Rectal smooth muscle tissue (tissue), 1 donor: ENCODE measurements around the gene SERINC3.
"Not testable (repeated sequence)": the region's sequence is repeated elsewhere in the genome, so short reads cannot be mapped to it uniquely, and the experiment has no call there.

Experiments used
- H3K27ac ChIP-seq: one replicate; pipeline ENCODE4 v1.7.0; 2013; ENCODE audit warnings: low read depth, low read length, inconsistent platforms
- H3K27me3 ChIP-seq: one replicate; pipeline ENCODE4 v1.7.0; 2013; ENCODE audit warnings: low read length; ENCODE audit not compliant: control insufficient read depth, insufficient read depth
- H3K36me3 ChIP-seq: one replicate; pipeline ENCODE4 v1.7.0; 2013; ENCODE audit warnings: low read length; ENCODE audit not compliant: control insufficient read depth, insufficient read depth
- H3K4me1 ChIP-seq: one replicate; pipeline ENCODE4 v1.7.0; 2013; ENCODE audit warnings: low read length; ENCODE audit not compliant: control insufficient read depth, insufficient read depth
- H3K4me3 ChIP-seq: one replicate; pipeline ENCODE4 v1.7.0; 2013; ENCODE audit warnings: low read length
- H3K9ac ChIP-seq: one replicate; pipeline ENCODE4 v1.7.0; 2013; ENCODE audit warnings: low read length

Gene SERINC3

GRCh38 chr20:44521484-44522481, at the start of gene SERINC3:
Gene SERINC3, minus strand, starts transcription at chr20:44522070. Its CDS starts 119 bp downstream, at chr20:44521951.
- H3K36me3 ChIP-seq = no peaks in the 10 kb centered on the region
- peak within 1 kb of the TSS; percentile 100 for H3K9ac ChIP-seq
- peak within 1 kb of the TSS; percentile 100 for H3K4me3 ChIP-seq
- H3K27me3 ChIP-seq = no peaks in the 10 kb centered on the region
- H3K27ac ChIP-seq = peak within 1 kb of the TSS; percentile 99
- peaks cover 11% of the 10 kb centered on the region for H3K4me1 ChIP-seq

GRCh38 chr20:44571362-44571988, 49.6 kb upstream of the SERINC3 start:
- Histone ChIP-seq H3K9ac (no peak overlapping the region), H3K27ac (peak overlapping the region; percentile 76), H3K4me3 (no peak overlapping the region), H3K4me1 (peaks cover 29% of the 10 kb centered on the region), H3K27me3 (no peaks in the 10 kb centered on the region), H3K36me3 (no peaks in the 10 kb centered on the region)

- no peak overlapping the region for H3K4me3 ChIP-seq
- no peak overlapping the region for H3K9ac ChIP-seq
- no peak overlapping the region for H3K27ac ChIP-seq
- H3K36me3 ChIP-seq = no peaks in the 10 kb centered on the region
- no peaks in the 10 kb centered on the region for H3K27me3 ChIP-seq
- H3K4me1 ChIP-seq = peaks cover 23% of the 10 kb centered on the region
These were observed 48.5 kb upstream of the SERINC3 start for GRCh38 chr20:44570367-44570766.

- Histone ChIP-seq H3K27ac (no peak overlapping the region), H3K27me3 (no peaks in the 10 kb centered on the region), H3K9ac (no peak overlapping the region), H3K4me3 (no peak overlapping the region), H3K36me3 (no peaks in the 10 kb centered on the region), H3K4me1 (peaks cover 13% of the 10 kb centered on the region)
These were observed 44.9 kb upstream of the SERINC3 start for GRCh38 chr20:44566811-44567210.

DNA sequence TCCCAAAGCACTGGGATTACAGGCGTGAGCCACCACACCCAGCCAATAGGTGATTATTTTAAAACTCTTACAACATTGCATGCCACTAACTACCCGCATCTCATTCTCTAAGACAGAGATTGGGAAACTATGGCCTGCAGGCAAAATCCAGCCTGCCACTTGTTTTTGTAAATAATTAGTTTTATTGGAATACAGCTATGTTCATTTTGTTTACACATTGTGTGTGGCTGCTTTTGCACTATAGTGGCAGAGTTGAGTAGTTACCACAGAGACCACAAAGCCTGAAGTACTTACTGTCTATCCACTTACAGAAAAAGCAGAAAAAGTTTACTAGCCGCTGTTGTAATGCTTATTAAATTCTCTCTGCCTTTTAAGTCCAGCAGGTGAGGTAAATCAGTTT, 44.1 kb upstream of the SERINC3 start:
- H3K36me3 ChIP-seq = no peaks in the 10 kb centered on the region
- H3K4me3 ChIP-seq = no peak overlapping the region
- peaks cover 6% of the 10 kb centered on the region for H3K4me1 ChIP-seq
- no peaks in the 10 kb centered on the region for H3K27me3 ChIP-seq
- H3K9ac ChIP-seq = no peak overlapping the region
- H3K27ac ChIP-seq = peak overlapping the region; percentile 11

- Histone ChIP-seq H3K9ac (no peak overlapping the region), H3K27me3 (no peaks in the 10 kb centered on the region), H3K4me1 (peaks cover 4% of the 10 kb centered on the region), H3K4me3 (no peak overlapping the region), H3K36me3 (no peaks in the 10 kb centered on the region), H3K27ac (no peak overlapping the region)
These were observed 40.0 kb upstream of the SERINC3 start for GRCh38 chr20:44561876-44562275.

DNA sequence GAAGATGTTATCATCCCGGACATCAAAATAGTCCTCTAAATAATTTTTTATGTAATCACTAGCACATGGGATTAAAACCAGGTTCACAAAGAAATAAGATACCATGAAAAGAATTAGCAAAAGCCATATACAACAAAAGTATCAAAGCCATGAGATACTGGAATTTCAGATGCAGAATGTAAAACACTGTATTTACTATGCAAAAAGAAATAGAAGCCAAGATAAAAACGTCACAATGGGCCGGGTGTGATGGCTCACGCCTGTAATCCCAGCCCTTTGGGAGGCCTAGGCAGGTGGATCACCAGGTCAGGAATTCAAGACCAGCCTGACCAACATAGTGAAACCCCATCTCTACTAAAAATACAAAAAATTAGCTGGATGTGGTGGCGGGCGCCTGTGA, 38.9 kb upstream of the SERINC3 start:
- not testable (repeated sequence) for H3K27me3 ChIP-seq, H3K9ac ChIP-seq, H3K4me1 ChIP-seq, H3K4me3 ChIP-seq, H3K27ac ChIP-seq, H3K36me3 ChIP-seq

- H3K4me1 ChIP-seq = peaks cover 7% of the 10 kb centered on the region
- H3K27ac ChIP-seq = no peak overlapping the region
- no peaks in the 10 kb centered on the region for H3K36me3 ChIP-seq
- no peak overlapping the region for H3K4me3 ChIP-seq
- no peaks in the 10 kb centered on the region for H3K27me3 ChIP-seq
- no peak overlapping the region for H3K9ac ChIP-seq
These were observed 38.4 kb upstream of the SERINC3 start for GRCh38 chr20:44560229-44560628.

DNA sequence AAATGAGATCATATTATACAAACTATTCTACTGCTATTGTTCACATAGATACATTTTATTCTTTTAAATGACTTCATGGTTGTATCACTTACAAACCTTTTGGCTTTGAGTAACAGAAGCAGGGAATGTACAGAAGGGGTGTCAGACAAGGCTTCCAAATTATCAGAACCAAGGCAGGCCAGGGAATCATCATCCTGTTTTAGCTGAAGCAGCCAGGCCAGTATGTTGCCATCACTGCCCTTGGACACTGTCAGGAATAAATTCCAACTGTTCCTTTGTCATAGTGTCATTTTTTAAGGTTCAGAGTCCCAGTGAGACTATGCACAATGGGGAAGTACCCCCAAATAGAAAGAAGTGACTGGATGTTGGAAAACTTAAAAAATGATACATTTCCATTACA, 37.4 kb upstream of the SERINC3 start:
- Histone ChIP-seq H3K4me3 (no peak overlapping the region), H3K9ac (no peak overlapping the region), H3K27ac (no peak overlapping the region), H3K36me3 (no peaks in the 10 kb centered on the region), H3K27me3 (no peaks in the 10 kb centered on the region), H3K4me1 (peaks cover 15% of the 10 kb centered on the region)

DNA sequence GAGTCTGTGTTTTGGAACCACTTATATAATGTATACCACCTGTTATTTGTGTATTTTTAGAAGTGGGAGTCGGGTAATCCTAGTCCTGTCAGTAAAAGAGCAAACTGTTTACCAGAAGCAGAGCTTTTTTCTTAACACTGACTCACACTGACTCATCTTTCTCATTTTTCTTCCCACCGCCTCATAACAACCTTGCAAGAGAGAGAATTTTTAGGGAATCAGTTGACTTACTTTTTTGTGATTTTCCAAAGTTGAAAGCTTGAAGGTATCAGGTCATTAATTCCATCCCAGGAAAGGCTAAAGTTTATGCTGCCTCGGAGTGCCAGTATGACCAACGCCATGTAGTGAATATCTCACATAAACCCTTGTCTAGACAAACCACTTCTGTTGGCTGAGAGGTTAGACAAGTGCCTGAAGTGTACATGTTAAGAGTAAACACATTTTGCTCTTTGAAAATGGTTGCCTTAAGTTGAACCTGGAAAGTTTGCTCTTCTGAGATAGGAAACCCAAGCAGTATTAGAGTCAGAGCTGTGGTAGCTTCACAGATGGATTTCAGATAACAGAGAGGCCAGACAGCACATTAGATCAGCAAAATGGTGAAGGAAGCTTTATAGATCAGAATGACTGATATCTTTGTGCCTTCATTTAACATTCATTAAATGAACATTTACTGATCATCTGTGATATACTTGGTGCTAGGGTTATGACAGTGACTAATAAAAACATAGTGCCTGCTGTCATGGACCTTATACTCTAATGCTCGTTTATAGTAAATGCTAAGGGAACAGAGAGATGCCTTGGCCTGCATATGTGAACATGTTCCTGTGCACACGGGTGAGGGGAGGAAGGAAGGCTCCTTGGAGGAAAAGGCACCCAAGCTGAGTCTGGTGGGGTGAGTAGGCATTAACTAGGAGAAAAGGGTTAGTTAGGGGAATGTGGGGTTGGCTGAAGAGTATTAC, 31.4 kb upstream of the SERINC3 start:
- no peaks in the 10 kb centered on the region for H3K36me3 ChIP-seq
- H3K4me1 ChIP-seq = peaks cover 37% of the 10 kb centered on the region
- H3K4me3 ChIP-seq = no peak overlapping the region
- no peak overlapping the region for H3K9ac ChIP-seq
- H3K27ac ChIP-seq = peak overlapping the region; percentile 80
- no peaks in the 10 kb centered on the region for H3K27me3 ChIP-seq

DNA sequence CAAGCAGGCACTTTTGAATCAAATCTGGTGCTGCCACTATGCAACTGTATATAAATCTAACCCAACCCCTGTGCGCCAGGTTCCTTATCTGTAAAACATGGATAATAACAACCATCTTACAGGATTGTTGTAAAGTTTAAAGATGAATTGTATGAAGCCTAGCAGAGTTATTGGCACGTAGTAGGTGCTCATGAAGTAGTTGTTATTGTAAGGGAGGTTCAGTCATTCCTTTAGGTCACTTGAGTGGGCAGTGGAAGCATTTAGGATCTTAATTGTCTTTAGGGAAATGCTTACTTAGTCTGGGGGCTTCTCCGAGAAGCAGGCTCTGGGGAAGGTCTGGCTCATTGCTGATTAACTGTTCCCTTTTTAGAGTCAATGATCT, 30.7 kb upstream of the SERINC3 start:
- H3K27me3 ChIP-seq = no peaks in the 10 kb centered on the region
- no peak overlapping the region for H3K9ac ChIP-seq
- H3K4me1 ChIP-seq = peaks cover 37% of the 10 kb centered on the region

DNA sequence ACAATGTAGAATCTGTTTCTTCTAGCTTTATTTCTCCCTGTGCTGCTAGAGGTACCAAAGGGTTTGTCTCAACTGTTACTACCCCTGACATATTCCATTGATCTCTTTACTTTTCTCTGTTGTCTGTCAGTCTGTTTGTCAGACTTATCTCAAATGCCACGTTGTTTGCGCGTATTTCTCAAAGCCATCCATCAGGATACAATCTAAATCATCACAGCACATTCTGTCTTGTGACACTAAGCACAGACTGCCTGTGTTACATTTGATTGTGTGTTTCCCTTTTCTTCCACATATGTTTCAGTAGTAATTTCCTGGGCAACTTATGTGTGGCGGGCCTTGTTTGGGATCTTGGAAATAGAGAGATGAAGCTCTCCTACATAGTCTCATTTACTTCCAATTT, 30.2 kb upstream of the SERINC3 start:
- Histone ChIP-seq H3K36me3 (no peaks in the 10 kb centered on the region), H3K4me1 (peaks cover 37% of the 10 kb centered on the region), H3K9ac (no peak overlapping the region), H3K4me3 (no peak overlapping the region), H3K27me3 (no peaks in the 10 kb centered on the region), H3K27ac (peak overlapping the region; percentile 80)

More for the DNA sequence above, 30.7 kb upstream of the SERINC3 start:
- no peaks in the 10 kb centered on the region for H3K36me3 ChIP-seq
- H3K27ac ChIP-seq = peak overlapping the region; percentile 80
- H3K4me3 ChIP-seq = no peak overlapping the region
